Natural killer cell (primary cell): ENCODE measurements around the gene DKK2. TPM values are rescaled to one million over a fixed set of nuclear protein-coding genes. Genes with fewer than 3 reads are reported as not detected.

Experiments used
- ATAC-seq, 3 donors: fragments of 150-1000 bp in 2 of 3; fragments of 200-7000 bp in 1 of 3; cut with Tn5 transposase; 1 replicate in 1 of 3; 2 replicates in 2 of 3; pipeline ENCODE4 v1.10.0; 2021; ENCODE audit warnings: mild to moderate bottlenecking in 2 of 3, moderate library complexity in 2 of 3
- DNase-seq, 2 donors: peaks; one replicate each; pipeline versions ENCODE4 v3.0.0 to v3.0.0-alpha.2; 2013 to 2021; ENCODE audit warnings: mixed read lengths in 1 of 2
- H3K27ac ChIP-seq: one replicate; pipeline ENCODE4 v1.5.1; 2013; ENCODE audit warnings: mild to moderate bottlenecking, low read length
- H3K27me3 ChIP-seq: one replicate; pipeline ENCODE4 v1.6.1; 2013; ENCODE audit warnings: low read length; ENCODE audit not compliant: control insufficient read depth, insufficient read depth
- H3K36me3 ChIP-seq: one replicate; pipeline ENCODE4 v1.6.1; 2013; ENCODE audit warnings: low read length; ENCODE audit not compliant: control insufficient read depth, insufficient read depth
- H3K4me1 ChIP-seq: one replicate; pipeline ENCODE4 v1.6.1; 2013; ENCODE audit warnings: low read length; ENCODE audit not compliant: control insufficient read depth, insufficient read depth
- H3K4me3 ChIP-seq: one replicate; pipeline ENCODE4 v1.5.1; 2013; ENCODE audit warnings: low read length
- H3K9me3 ChIP-seq: one replicate; pipeline ENCODE4 v1.6.1; 2013; ENCODE audit warnings: low read length; ENCODE audit not compliant: control insufficient read depth, insufficient read depth
- H3K27ac Mint-ChIP-seq, 2 donors: one replicate each; pipeline ENCODE4 v1.8.0; 2022; ENCODE audit warnings: mild to moderate bottlenecking in 2 of 2, mixed read lengths in 2 of 2, moderate library complexity in 1 of 2
- H3K27me3 Mint-ChIP-seq, 2 donors: one replicate each; pipeline ENCODE4 v1.8.0; 2022; ENCODE audit warnings: low read depth in 2 of 2, mixed read lengths in 2 of 2
- H3K36me3 Mint-ChIP-seq: one replicate; pipeline ENCODE4 v1.8.0; 2022; ENCODE audit warnings: mixed read lengths
- H3K4me1 Mint-ChIP-seq, 2 donors: one replicate each; pipeline ENCODE4 v1.8.0; 2022; ENCODE audit warnings: mixed read lengths in 2 of 2
- H3K4me3 Mint-ChIP-seq: one replicate; pipeline ENCODE4 v1.8.0; 2022; ENCODE audit warnings: mild to moderate bottlenecking, moderate library complexity, mixed read lengths
- H3K9me3 Mint-ChIP-seq, 2 donors: one replicate each; pipeline ENCODE4 v1.8.0; 2022; ENCODE audit warnings: mixed read lengths in 2 of 2
- WGBS: methylation state at CpG from one replicate; pipeline ENCODE4 v1.1.7; 2013; ENCODE audit warnings: missing lambda C conversion rate; ENCODE audit not compliant: insufficient coverage; 5-methylcytosine and 5-hydroxymethylcytosine counted together
- intact Hi-C: fragments of 100-400 bp; cut with micrococcal nuclease; formaldehyde crosslinking; loops from one replicate; pipeline ENCODE4 v1.14.2; 2022
- total RNA-seq, 4 donors: library from RNA; stranded (reverse); fragments of 120-200 nt in 1 of 4; gene quantifications; one replicate each; pipeline versions ENCODE4 v1.2.3 to v1.2.4, GENCODE V29; 2013 to 2022
- TF ChIP-seq, protein P1 (sequence below): fragments of 200-600 bp; IDR thresholded peaks from one replicate; pipeline ENCODE4 v1.8.0; 2022; ENCODE audit warnings: antibody characterized with exemption

The DKK2 gene
- total RNA-seq, 3 donors from 2014 or later (not counting 1 experiment from before 2014, with no cell fraction given), result 0.56 to 0.85 TPM; not detected in 1

DNA sequence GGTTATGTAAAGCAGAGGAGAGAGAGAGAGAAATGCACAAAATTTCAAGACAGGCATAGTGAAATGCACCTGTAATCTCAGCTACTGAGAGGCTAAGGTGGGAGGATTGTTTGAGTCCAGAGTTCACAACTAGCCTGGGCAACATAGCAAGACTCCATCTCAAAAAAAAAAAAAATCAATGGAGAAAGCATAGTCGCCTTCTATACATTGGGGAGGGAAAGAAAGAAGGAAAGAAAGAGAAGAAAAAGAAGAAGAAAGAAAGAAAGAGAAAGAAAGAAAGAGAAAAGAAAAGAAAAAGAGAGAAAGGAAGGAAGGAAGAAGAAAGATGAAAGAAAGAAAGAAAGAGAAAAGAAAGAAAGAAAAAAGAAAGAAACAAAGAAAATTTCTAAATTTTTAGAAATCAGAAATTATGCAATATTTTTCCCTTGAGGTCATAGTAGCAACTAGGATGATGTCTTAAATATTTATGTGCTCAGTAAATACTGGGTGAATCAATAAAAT lies 53.4 kb downstream of the DKK2 start:
- no peaks in the 10 kb centered on the region for H3K36me3 Mint-ChIP-seq
- intact Hi-C loops, result no loop called here
- Histone ChIP-seq H3K4me1 (no peaks in the 10 kb centered on the region), H3K9me3 (no peaks in the 10 kb centered on the region), H3K4me3 (no peak overlapping the region), H3K27me3 (no peaks in the 10 kb centered on the region), H3K27ac (no peak overlapping the region), H3K36me3 (no peaks in the 10 kb centered on the region)
- H3K4me3 Mint-ChIP-seq, result no peak overlapping the region
- no peaks in the 10 kb centered on the region for H3K27me3 Mint-ChIP-seq
- DNase-seq, result no peak
- peaks cover 3 to 6% of the 10 kb centered on the region in 2 donors for H3K9me3 Mint-ChIP-seq
- no peak for ATAC-seq
- no peaks in the 10 kb centered on the region for H3K4me1 Mint-ChIP-seq
- WGBS, result 100% methylated on average over 1 of the region's 1 CpG
- H3K27ac Mint-ChIP-seq, result no peak overlapping the region
- TF ChIP-seq, protein P1, sequence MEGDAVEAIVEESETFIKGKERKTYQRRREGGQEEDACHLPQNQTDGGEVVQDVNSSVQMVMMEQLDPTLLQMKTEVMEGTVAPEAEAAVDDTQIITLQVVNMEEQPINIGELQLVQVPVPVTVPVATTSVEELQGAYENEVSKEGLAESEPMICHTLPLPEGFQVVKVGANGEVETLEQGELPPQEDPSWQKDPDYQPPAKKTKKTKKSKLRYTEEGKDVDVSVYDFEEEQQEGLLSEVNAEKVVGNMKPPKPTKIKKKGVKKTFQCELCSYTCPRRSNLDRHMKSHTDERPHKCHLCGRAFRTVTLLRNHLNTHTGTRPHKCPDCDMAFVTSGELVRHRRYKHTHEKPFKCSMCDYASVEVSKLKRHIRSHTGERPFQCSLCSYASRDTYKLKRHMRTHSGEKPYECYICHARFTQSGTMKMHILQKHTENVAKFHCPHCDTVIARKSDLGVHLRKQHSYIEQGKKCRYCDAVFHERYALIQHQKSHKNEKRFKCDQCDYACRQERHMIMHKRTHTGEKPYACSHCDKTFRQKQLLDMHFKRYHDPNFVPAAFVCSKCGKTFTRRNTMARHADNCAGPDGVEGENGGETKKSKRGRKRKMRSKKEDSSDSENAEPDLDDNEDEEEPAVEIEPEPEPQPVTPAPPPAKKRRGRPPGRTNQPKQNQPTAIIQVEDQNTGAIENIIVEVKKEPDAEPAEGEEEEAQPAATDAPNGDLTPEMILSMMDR, result no peak

DNA sequence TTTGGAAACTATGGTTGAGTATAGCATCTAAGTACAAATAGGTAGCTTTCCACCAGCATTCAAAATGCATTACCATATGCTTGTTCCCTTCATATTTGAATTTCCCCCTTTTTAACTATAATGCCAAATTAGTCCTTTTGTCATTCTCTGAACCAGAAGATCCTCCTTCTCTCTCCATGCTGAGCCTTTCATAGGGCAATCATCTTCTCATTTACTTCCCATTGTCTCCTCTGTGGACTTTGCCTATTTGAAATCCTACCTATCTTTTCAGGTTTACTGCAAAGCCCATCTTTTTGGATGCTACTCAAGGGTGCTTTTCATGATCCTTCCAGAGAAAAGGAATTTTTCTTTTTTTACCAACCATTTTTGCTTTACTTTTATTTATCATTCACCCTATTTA lies 54.7 kb downstream of the DKK2 start:
- H3K27ac Mint-ChIP-seq, result no peak overlapping the region
- H3K4me3 Mint-ChIP-seq, result no peak overlapping the region
- intact Hi-C loops, result no loop called here
- Histone ChIP-seq H3K36me3 (no peaks in the 10 kb centered on the region), H3K4me3 (no peak overlapping the region), H3K4me1 (no peaks in the 10 kb centered on the region), H3K27ac (no peak overlapping the region), H3K9me3 (no peaks in the 10 kb centered on the region), H3K27me3 (no peaks in the 10 kb centered on the region)
- peaks cover 7 to 11% of the 10 kb centered on the region in 2 donors for H3K9me3 Mint-ChIP-seq
- TF ChIP-seq, protein P1, result no peak
- ATAC-seq (no peak), DNase-seq (no peak)
- no peaks in the 10 kb centered on the region for H3K4me1 Mint-ChIP-seq
- H3K27me3 Mint-ChIP-seq, result no peaks in the 10 kb centered on the region
- H3K36me3 Mint-ChIP-seq, result no peaks in the 10 kb centered on the region

DNA sequence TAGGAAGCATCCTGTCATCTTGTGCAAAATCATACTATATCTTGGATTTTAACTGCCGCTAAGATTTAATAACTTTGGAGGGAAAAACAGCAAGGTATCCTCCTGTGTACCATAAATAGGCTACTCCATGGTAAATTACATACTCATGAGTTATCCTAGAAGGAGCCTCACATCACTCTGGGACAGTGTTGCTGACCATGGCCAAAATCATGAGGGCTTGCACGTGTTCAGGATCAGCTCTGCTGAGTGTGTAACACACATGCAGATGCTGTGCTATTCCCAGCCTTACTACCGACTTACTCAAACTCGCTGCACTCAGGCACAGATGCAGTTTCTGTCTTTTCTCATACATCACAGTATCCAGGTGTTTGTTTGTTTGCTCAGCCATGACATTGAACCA lies 56.6 kb downstream of the DKK2 start:
- Mint-ChIP-seq H3K27me3 (no peaks in the 10 kb centered on the region), H3K4me1 (no peaks in the 10 kb centered on the region), H3K27ac (no peak overlapping the region), H3K4me3 (no peak overlapping the region), H3K36me3 (no peaks in the 10 kb centered on the region), H3K9me3 (peaks cover 7 to 23% of the 10 kb centered on the region in 2 donors)
- WGBS, result 85% methylated on average over 4 of the region's 4 CpGs
- Histone ChIP-seq H3K27ac (no peak overlapping the region), H3K4me3 (no peak overlapping the region), H3K27me3 (no peaks in the 10 kb centered on the region), H3K9me3 (no peaks in the 10 kb centered on the region), H3K36me3 (no peaks in the 10 kb centered on the region), H3K4me1 (no peaks in the 10 kb centered on the region)
- TF ChIP-seq, protein P1, result no peak
- no peak for DNase-seq
- intact Hi-C loops, result no loop called here
- ATAC-seq, result no peak

DNA sequence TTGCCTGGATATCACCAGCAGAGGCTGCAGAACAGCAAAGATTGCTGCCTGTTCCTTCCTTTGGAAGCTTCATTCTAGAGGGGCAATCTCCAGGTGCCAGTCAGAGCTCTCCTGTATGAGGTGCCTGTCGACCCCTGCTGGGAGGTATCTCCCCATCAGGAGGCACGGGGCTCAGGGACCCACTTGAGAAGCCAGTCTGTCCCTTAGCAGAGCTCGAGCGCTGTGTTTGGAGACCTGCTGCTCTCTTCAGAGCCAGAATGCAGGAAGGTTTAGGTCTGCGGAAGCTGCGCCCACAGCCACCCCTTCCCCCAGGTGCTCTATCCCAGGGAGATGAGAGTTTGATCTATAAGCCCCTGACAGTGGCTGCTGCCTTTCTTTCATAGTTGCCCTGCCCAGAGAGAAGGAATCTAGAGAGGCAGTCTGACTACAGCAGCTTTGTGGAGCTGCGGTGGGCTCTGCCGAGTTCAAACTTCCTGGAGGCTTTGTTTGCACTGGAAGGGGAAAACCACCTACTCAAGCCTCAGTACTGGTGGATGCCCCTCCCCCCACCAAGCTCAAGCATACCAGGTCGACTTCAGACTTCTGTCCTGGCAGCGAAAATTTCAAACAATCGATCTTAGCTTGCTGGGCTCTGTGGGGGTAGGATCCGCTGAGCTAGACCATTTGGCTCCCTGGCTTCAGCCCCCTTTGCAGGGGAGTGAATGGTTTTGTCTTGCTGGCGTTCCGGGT lies 57.9 kb downstream of the DKK2 start:
- no peaks in the 10 kb centered on the region for H3K4me1 Mint-ChIP-seq
- H3K36me3 ChIP-seq, result no peaks in the 10 kb centered on the region
- H3K9me3 Mint-ChIP-seq, result peaks cover 7 to 33% of the 10 kb centered on the region in 2 donors
- no peaks in the 10 kb centered on the region for H3K9me3 ChIP-seq
- 53% methylated on average over 14 of the region's 14 CpGs for WGBS
- H3K27me3 ChIP-seq, result no peaks in the 10 kb centered on the region
- intact Hi-C loops, result no loop called here
- H3K27me3 Mint-ChIP-seq, result no peaks in the 10 kb centered on the region
- no peak overlapping the region for H3K27ac ChIP-seq
- no peak overlapping the region for H3K27ac Mint-ChIP-seq
- no peaks in the 10 kb centered on the region for H3K36me3 Mint-ChIP-seq
- no peak overlapping the region for H3K4me3 Mint-ChIP-seq
- ATAC-seq (no peak), DNase-seq (no peak)
- H3K4me1 ChIP-seq, result no peaks in the 10 kb centered on the region
- TF ChIP-seq, protein P1, result no peak
- H3K4me3 ChIP-seq, result no peak overlapping the region
